ENCODE data around the gene CFC1B.
"Not testable (repeated sequence)": the region's sequence is repeated elsewhere in the genome, so short reads cannot be mapped to it uniquely, and the experiment has no call there.

The CFC1B gene

GRCh38 chr2:130566165-130566564 lies 45.1 kb downstream of the CFC1B start:
- not testable (repeated sequence) for DNase-seq (ENCODE audit: low spot score)

- DNase-seq (ENCODE audit: low spot score) = not testable (repeated sequence)
Measured at GRCh38 chr2:130571929-130572328, 50.9 kb downstream of the CFC1B start.

GRCh38 chr2:130574230-130574629 lies 53.2 kb downstream of the CFC1B start:
- not testable (repeated sequence) for DNase-seq (ENCODE audit: low spot score)

GRCh38 chr2:130576209-130576784 lies 55.3 kb downstream of the CFC1B start:
- not testable (repeated sequence) for DNase-seq (ENCODE audit: low spot score)

- not testable (repeated sequence) for DNase-seq (ENCODE audit: low spot score)
Measured at GRCh38 chr2:130577559-130577958, 56.5 kb downstream of the CFC1B start.
